ENCODE measurements around the gene ABCE1. TPM values are rescaled to one million over a fixed set of nuclear protein-coding genes. Genes with fewer than 3 reads are reported as not detected.

The ABCE1 gene
- total and polyA plus RNA-seq, 2 experiments from 2014 or later, result 70.3 to 185 TPM

- H3K79me2 ChIP-seq (replicated peaks; ENCODE audit: insufficient read depth), result peaks cover 98% of the 10 kb centered on the region
- H3K27ac Mint-ChIP-seq, result no peak overlapping the region
- H2AFZ ChIP-seq, result no peak overlapping the region
- H3K27me3 ChIP-seq (ENCODE audit: insufficient read depth), result no peaks in the 10 kb centered on the region
- H3K9me2 ChIP-seq (ENCODE audit: insufficient read depth), result no peaks in the 10 kb centered on the region
- peaks cover 16% of the 10 kb centered on the region; the same call in 1 of the 2 replicates for H3K36me3 ChIP-seq (ENCODE audit: insufficient read depth)
- H3K4me3 ChIP-seq, result no peak overlapping the region
- no peak for TF ChIP-seq ZNF462 (CRISPR knock-in tag; IDR thresholded peaks at IDR 0.05)
- TF ChIP-seq CTCF (conservative IDR thresholded peaks at IDR 0.05; ENCODE audit: low read depth in 2 of 2), result no peak
- TF ChIP-seq EZH2phosphoT487 (IDR thresholded peaks at IDR 0.05; ENCODE audit: unreplicated experiment), result no peak
- no peak for TF ChIP-seq REST (IDR thresholded peaks at IDR 0.05; ENCODE audit: unreplicated experiment)
- TF ChIP-seq NANOG (IDR thresholded peaks at IDR 0.05; ENCODE audit: borderline replicate concordance), result no peak
- TF ChIP-seq ZNF114 (CRISPR knock-in tag; IDR thresholded peaks at IDR 0.05), result no peak
- TF ChIP-seq CREB1 (CRISPR knock-in tag; IDR thresholded peaks at IDR 0.05; ENCODE audit: low read depth), result no peak
- TF ChIP-seq, protein P1, sequence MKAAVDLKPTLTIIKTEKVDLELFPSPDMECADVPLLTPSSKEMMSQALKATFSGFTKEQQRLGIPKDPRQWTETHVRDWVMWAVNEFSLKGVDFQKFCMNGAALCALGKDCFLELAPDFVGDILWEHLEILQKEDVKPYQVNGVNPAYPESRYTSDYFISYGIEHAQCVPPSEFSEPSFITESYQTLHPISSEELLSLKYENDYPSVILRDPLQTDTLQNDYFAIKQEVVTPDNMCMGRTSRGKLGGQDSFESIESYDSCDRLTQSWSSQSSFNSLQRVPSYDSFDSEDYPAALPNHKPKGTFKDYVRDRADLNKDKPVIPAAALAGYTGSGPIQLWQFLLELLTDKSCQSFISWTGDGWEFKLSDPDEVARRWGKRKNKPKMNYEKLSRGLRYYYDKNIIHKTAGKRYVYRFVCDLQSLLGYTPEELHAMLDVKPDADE (IDR thresholded peaks at IDR 0.05), result no peak
- TF ChIP-seq JUNB (IDR thresholded peaks at IDR 0.05; ENCODE audit: unreplicated experiment), result no peak
- no peak for TF ChIP-seq ZNF331 (CRISPR knock-in tag; IDR thresholded peaks at IDR 0.05; ENCODE audit: low read depth)
- no peak for TF ChIP-seq POLR2AphosphoS5 (IDR thresholded peaks at IDR 0.05; ENCODE audit: low read depth)
- TF ChIP-seq STAT1 (IDR thresholded peaks at IDR 0.05; ENCODE audit: unreplicated experiment), result no peak
- no peak for TF ChIP-seq EZH2 (IDR thresholded peaks at IDR 0.05; ENCODE audit: low read depth, unreplicated experiment)
- H3K9me3 Mint-ChIP-seq, result no peaks in the 10 kb centered on the region
- H3K36me3 Mint-ChIP-seq (ENCODE audit: low read depth), result peaks cover 47% of the 10 kb centered on the region
- peaks cover 4% of the 10 kb centered on the region for H3K27me3 Mint-ChIP-seq (ENCODE audit: insufficient read depth, low read depth, poor library complexity)
- peaks cover 37% of the 10 kb centered on the region for H4K20me1 ChIP-seq (replicated peaks; ENCODE audit: insufficient read depth)
- DNase-seq (ENCODE audit: low spot score) (no peak), ATAC-seq (no peak)
- H3K4me1 Mint-ChIP-seq, result no peaks in the 10 kb centered on the region
- H3F3A ChIP-seq (replicated peaks; ENCODE audit: low read depth), result no peaks in the 10 kb centered on the region
- H3K4me2 ChIP-seq, result no peak overlapping the region
- H3K27ac ChIP-seq (ENCODE audit: low read depth), result no peak overlapping the region
- H3K4me3 Mint-ChIP-seq, result no peak overlapping the region
- peaks cover under 1% of the 10 kb centered on the region; the same call in 1 of the 2 replicates for H3K4me1 ChIP-seq (ENCODE audit: insufficient read depth)
Measured at GRCh38 chr4:145171911-145172310, 73.8 kb downstream of the ABCE1 start.
